AG09319 (cell line): ENCODE data around the gene EIF5B.

Experiments
- DNase-seq: peaks from one replicate; pipeline ENCODE4 v3.0.0-alpha.2; 2010; ENCODE audit warnings: low read depth; ENCODE audit errors: extremely low read depth
- TF ChIP-seq, protein P1 (sequence below): IDR thresholded peaks from 2 replicates; pipeline ENCODE4 v1.5.1; 2011; ENCODE audit warnings: low read depth, mild to moderate bottlenecking, inconsistent platforms, low read length, moderate library complexity

The EIF5B gene

DNA sequence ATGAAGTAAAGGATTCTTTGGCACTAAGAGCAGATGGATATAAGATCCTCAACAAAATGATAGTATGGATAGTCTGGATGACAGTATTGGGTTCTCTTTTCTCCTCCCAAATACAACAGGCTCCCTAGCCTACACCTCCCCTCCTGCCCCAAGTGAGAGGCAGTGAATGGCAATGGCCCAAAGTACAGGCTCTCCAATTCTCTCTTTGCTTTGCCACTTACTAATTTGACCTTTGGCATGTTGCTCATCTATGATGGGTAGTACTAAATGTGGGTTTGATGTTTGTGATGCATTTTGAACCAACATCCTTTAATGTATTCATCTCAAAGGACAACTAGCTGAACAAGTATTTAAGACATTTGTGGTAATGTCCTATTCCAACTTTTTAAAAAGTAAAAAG is 65.9 kb downstream of the EIF5B start:
- DNase-seq = no peak
- TF ChIP-seq, protein P1, sequence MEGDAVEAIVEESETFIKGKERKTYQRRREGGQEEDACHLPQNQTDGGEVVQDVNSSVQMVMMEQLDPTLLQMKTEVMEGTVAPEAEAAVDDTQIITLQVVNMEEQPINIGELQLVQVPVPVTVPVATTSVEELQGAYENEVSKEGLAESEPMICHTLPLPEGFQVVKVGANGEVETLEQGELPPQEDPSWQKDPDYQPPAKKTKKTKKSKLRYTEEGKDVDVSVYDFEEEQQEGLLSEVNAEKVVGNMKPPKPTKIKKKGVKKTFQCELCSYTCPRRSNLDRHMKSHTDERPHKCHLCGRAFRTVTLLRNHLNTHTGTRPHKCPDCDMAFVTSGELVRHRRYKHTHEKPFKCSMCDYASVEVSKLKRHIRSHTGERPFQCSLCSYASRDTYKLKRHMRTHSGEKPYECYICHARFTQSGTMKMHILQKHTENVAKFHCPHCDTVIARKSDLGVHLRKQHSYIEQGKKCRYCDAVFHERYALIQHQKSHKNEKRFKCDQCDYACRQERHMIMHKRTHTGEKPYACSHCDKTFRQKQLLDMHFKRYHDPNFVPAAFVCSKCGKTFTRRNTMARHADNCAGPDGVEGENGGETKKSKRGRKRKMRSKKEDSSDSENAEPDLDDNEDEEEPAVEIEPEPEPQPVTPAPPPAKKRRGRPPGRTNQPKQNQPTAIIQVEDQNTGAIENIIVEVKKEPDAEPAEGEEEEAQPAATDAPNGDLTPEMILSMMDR = no peak

DNA sequence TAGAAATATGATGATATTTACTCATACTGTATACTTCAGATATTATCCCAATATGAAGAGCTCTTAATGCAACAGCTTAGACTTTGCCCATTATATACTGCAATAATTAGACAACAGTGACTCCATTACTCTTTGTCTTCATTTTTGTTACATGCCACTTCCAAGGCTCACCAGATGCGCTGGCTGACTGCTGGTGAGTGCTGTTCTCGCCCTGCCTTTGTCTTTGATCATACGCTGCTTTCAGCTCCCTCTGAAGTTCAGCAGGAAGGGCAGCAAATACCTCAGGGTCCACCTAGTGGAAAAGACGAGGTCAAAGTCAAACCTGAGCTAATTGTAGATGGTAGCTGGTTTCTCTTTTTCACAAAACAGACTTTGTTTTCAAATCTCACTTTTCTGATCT is 66.3 kb downstream of the EIF5B start:
- DNase-seq = no peak
- TF ChIP-seq, protein P1 = no peak

DNA sequence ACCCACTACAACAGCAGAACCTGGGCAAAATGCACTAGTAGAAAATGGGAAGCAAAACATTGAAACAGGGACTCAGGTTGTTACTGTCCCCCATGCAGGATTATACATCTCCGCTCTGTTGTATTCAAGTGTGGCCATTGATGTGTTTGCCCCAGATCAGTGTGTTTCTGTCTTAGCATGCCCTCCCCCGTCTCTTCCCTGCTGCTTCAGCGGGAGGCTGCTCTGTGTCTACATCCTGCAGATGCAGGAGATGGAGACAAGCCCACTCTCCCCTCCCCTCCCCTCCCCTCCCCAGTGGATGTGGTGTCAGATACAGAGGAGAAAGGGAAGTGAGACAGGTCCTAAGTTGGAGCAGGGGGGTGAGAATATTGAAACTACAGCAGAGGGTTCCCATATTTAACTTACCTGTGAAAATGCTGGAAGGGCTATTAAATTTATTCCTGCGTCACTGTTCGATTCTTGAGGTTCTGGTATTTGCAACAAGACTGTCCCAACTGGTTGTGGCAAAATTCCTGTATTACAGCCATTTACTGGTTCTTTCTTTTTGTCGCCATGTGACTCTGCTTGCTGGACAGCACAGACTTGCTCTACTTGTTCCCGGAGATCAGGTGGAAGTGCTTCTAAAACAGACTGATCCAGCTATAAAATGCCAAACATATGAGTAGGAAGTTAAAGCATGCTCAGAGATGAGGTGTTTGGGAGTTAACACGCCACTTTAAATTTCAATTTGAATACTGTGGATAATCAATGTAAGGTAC is 67.0 kb downstream of the EIF5B start:
- DNase-seq = no peak

DNA sequence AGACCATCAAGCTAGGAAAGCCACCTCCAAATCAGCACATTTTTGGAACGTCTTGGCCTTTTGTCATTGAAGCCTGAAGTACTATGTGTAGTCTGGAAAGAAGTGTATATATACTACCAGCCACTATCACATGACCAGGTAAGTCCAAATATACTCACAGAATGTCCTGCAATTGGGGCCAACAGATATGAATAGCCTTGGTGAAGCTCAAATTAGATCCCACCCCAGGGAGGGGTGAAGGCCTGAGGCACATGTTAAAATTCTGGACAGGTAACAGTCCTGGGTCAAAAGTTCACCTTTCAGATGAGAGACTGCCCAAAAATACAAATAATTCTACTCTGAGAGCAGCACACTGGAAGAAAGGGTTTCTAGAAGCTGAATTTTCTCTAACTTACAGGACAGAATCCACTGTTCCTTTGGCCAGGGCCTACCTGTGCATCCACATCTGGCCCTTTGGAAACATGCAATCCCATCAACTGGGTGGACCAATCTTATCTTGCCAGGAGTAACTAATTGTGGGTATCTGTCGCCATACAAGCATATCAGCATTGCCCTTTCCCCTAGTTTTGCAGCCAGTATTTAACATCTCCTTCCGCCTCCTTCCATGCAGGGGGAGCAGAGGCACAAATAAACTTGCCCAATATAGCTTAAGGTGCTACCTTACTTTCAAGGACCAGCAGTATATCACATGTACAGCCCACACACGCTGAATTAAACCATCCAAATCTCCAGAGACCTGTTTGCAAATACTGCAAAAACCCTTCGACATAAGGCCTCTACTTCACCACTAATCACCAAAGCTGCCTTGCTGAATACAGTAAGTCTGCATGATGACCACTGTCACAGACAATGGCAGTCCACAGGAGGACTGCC is 67.8 kb downstream of the EIF5B start:
- TF ChIP-seq, protein P1 = no peak
- DNase-seq = no peak

More for the DNA sequence above, 67.0 kb downstream of the EIF5B start:
- TF ChIP-seq, protein P1 = no peak

DNA sequence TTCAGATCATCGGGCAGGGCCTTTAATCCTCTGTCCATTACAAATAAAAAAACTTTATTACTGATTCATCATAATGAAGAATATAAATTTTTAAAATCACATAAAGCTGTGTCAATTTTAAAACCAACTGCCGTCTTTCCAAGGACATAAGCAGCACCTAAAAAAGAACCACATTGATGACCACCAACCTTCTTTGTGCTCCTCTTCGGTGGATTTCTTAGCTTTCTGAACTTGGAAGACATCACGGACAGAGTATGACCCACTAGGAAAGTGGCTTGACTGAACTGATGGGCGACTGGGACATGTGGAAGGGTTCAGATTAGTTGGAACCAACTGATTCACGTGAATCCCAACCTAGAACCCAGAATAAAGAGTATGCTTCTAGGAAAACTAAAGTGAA is 68.9 kb downstream of the EIF5B start:
- no peak for DNase-seq
- TF ChIP-seq, protein P1 = no peak

DNA sequence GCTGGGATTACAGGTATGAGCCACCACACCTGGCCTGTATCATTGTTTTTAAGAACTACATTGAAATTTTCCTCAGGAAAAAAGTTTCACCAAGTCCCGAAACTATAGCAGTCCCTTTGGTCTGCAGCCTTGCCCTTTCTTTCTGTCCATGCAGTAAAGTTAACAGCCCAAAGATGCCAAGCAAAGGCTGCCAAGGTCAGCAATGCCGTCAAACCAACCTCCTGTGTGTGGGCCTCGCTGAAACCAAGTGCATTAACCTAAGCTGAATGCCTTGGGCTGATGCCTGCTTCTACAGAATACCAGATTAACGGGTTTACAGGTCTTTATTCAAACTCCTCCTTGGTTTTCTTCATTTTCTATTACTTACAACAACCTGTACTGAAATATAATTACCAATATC is 73.1 kb downstream of the EIF5B start:
- TF ChIP-seq, protein P1 = no peak

DNA sequence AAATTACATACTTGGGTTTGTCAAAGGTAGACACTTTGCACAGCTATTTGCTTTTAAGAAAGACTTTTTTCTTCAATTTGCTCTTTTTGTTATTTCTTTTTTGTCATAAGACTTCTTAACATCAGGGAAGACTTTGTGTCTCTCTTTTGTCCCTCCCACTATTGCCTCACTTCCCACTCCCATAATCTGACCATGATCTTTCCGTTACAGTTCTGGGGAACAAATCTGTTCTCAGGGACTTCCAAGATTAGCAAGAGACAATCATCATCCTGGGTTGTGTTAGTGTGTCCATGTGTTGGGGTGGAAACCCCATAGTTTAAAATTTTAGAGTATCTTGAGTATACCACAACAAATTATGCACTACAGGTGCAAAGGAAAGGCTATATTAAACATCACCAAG is 77.4 kb downstream of the EIF5B start:
- no peak for DNase-seq
- TF ChIP-seq, protein P1 = no peak

More for the DNA sequence above, 73.1 kb downstream of the EIF5B start:
- DNase-seq = no peak
